ENCODE data around the gene C1QTNF5. TPM values are rescaled to one million over a fixed set of nuclear protein-coding genes. Genes with fewer than 3 reads are reported as not detected.

Gene C1QTNF5
- total and polyA plus RNA-seq, 9 donors, result 4.4 to 25.7 (median 10.8) TPM

DNA sequence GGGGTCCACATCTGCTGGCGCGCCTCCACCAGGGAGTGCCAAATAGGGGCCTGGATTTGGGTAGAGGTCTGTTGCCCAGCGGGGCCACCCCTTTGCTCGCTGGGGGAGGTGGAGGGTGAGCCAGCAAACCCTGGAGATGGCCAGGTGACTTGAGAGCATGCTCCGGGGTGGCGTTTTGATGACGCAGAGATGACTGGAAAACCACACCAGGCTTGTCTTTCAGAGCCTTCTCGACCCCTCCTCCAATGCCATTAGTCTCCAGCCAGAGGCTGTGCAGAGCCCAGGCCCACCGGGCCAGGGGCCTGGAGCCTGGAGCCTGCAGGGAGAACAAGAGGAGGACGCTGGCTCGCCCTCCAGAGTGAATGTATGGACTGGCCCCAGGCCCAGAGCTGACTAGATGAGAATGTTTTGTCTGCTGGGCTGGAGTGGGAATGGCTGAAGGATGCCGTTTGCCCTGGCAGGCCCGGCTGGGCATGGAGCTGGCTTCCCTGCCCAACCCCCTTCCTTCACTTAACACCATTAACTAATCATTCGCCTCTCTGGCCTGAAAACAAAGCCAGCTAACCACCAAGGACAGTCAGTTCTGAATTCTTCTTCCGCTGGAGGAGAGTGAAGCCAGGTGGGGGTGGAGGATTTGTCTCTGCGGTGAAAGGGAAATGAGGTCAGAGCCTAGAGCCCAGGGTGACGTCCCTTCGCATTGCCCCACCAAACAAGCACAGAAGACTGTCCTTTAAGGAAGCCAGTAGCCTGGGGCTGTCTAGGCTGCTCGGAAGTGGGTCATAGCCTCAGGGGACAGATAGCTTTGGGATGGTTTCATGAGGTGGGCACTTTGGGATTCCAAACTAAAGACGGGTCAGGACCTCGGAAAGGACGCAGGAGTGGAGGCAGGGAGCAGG is 22.2 kb downstream of the C1QTNF5 start:
- peak in 1 of 5 donors; percentile 40 for DNase-seq
- no peaks in the 10 kb centered on the region for H3K36me3 ChIP-seq
- intact Hi-C loops (cut with DNase I), result loop anchor here (5.0 to 10.0 kb wide), 3 partner anchors 104 to 114 kb away; partner anchors contain the start of gene CBL (in 3 of the 4)
- peaks cover 17% of the 10 kb centered on the region for H3K4me1 ChIP-seq (ENCODE audit: insufficient read depth)
- no peaks in the 10 kb centered on the region for H3K9me3 ChIP-seq
- WGBS, 3 donors, result 54 to 59% (median 55%) methylated on average over 21 to 22 of the region's 22 CpGs
- no peak overlapping the region for H3K4me3 ChIP-seq
- H3K27ac ChIP-seq, result peak overlapping the region; percentile 50 to 57
- TF ChIP-seq, protein P1, sequence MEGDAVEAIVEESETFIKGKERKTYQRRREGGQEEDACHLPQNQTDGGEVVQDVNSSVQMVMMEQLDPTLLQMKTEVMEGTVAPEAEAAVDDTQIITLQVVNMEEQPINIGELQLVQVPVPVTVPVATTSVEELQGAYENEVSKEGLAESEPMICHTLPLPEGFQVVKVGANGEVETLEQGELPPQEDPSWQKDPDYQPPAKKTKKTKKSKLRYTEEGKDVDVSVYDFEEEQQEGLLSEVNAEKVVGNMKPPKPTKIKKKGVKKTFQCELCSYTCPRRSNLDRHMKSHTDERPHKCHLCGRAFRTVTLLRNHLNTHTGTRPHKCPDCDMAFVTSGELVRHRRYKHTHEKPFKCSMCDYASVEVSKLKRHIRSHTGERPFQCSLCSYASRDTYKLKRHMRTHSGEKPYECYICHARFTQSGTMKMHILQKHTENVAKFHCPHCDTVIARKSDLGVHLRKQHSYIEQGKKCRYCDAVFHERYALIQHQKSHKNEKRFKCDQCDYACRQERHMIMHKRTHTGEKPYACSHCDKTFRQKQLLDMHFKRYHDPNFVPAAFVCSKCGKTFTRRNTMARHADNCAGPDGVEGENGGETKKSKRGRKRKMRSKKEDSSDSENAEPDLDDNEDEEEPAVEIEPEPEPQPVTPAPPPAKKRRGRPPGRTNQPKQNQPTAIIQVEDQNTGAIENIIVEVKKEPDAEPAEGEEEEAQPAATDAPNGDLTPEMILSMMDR (IDR thresholded peaks at IDR 0.05), result no peak
- no peak for TF ChIP-seq POLR2A (IDR thresholded peaks at IDR 0.05)
- no peak for TF ChIP-seq EP300 (IDR thresholded peaks at IDR 0.05)
- no peaks in the 10 kb centered on the region for H3K27me3 ChIP-seq

DNA sequence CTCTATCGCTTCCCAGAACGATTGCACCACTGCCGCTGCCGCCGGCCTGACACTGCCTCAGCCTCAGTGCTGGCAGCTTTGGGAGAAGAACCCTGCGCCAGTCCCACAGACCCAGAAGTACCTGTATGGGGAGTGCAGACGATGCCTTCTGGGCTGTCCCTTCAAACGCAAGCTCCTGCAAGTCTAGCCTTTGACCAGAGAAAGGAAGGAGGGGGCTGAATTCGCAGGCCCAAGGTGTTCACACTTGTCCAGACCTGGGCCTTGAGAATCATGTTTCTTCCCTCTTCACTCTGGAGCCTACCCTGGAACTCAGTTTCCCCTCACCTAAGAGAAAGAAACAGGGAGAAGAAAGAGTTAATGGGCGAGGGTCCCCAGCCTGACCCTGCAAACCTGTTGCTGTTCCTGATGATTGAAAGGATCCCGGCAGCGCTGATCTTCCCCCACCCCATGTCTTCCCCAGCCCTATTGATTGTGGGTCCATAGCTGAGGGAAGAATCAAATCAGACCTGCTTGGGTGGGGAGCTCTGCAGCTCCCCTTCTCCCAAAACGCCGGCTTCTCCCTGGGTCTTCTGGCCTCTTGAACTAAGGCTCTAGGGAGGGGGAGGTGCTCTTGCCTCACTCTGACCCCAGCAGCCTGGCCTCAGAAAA is 23.0 kb downstream of the C1QTNF5 start:
- peak overlapping the region; percentile 37 to 44 for H3K27ac ChIP-seq
- no peaks in the 10 kb centered on the region for H3K9me3 ChIP-seq
- WGBS, 3 donors, result 66 to 75% (median 66%) methylated on average over 14 of the region's 14 CpGs
- H3K27me3 ChIP-seq, result no peaks in the 10 kb centered on the region
- no peak for TF ChIP-seq EP300 (IDR thresholded peaks at IDR 0.05)
- TF ChIP-seq POLR2A (IDR thresholded peaks at IDR 0.05), result no peak
- TF ChIP-seq, protein P1 (IDR thresholded peaks at IDR 0.05), result no peak
- H3K4me3 ChIP-seq, result peak overlapping the region; percentile 51
- H3K36me3 ChIP-seq, result no peaks in the 10 kb centered on the region
- intact Hi-C loops (cut with DNase I), result loop anchor here (5.0 to 10.0 kb wide), 3 partner anchors 103 to 113 kb away; partner anchors contain the start of gene CBL (in 3 of the 4)
- peaks cover 17% of the 10 kb centered on the region for H3K4me1 ChIP-seq (ENCODE audit: insufficient read depth)
- DNase-seq, result no peak

DNA sequence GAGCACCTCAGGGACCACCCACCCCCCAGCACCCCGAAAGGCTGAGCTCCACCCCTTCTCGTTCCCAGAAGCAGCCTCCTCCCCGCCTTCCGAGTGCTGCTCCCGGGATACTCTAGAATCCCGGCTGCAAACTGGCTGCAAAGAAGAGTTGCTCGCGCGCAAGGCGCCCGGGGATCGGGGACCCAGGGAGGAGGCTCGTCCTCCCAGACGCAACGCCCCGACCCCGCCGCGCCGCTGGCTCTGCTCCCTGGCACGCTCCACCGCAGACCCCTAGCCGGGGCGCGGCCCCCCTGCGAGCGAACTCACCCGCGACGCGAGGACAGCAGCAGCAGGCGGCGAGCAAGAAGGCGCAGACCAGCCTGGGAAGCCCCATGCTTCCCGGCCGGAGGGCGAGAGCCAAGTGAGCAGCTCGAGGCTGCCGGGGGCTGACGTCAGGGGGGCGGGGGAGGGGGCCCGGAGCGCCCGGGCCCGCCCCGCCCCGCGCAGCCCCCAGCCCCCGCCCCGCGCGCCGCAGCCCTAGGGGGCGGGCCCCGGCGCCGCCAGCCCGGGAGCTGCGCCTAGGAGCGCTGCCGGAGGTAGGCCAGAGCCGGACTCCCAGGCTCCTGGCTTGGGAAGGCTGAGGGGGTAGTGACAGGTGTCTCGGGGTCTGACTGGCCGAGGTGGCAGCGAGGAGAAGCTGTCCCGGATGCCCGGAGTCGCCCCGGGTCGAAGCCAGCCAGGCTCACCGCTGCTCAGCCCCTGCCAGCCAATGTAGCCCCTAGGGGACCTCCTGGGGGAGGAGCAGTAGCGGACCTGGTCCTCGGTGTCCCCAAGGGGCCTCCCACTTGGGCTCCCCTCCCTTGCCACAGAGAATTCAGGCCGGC is 23.7 kb downstream of the C1QTNF5 start, which contains the start of gene MCAM:
MCAM (minus strand) TSS at position 402 of the 863 bp plus-strand sequence; CDS start at position 373, 29 bp downstream.
- DNase-seq, result peak in 3 of 5 donors; percentile 54 to 69 (median 55)
- Histone ChIP-seq H3K4me1 (ENCODE audit: insufficient read depth) (peaks cover 17% of the 10 kb centered on the region), H3K36me3 (no peaks in the 10 kb centered on the region), H3K27ac (peak within 1 kb of the TSS; percentile 64 to 76), H3K4me3 (peak within 1 kb of the TSS; percentile 51), H3K27me3 (no peaks in the 10 kb centered on the region), H3K9me3 (no peaks in the 10 kb centered on the region)
- WGBS, 3 donors, result 3 to 4% (median 3%) methylated on average over 36 to 74 of the region's 74 CpGs
- intact Hi-C loops (cut with DNase I), result loop anchor here (5.0 to 10.0 kb wide), 3 partner anchors 102 to 112 kb away; partner anchors contain the start of gene CBL (in 3 of the 4)
- TF ChIP-seq, protein P1 (IDR thresholded peaks at IDR 0.05), result no peak
